ENCODE data around the gene ASB2.

The ASB2 gene

GRCh38 chr14:93884950-93885349 lies 91.4 kb downstream of the ASB2 start:
- no peak overlapping the region for H3K27ac Mint-ChIP-seq
- H3K9me3 Mint-ChIP-seq = peaks cover 25% of the 10 kb centered on the region
- H3K4me3 Mint-ChIP-seq = no peak overlapping the region
- peaks cover 16% of the 10 kb centered on the region for H3K27me3 Mint-ChIP-seq (ENCODE audit: low read depth, poor library complexity)
- no peak for DNase-seq
- no peak for TF ChIP-seq CTCF (IDR thresholded peaks at IDR 0.05)
- H3K4me1 Mint-ChIP-seq = peaks cover 10% of the 10 kb centered on the region
- H3K36me3 Mint-ChIP-seq (ENCODE audit: low read depth) = no peaks in the 10 kb centered on the region
